Gastroesophageal sphincter (tissue), 4 donors: Measurements from ENCODE around the gene FAM181B. TPM values are rescaled to one million over a fixed set of nuclear protein-coding genes. Genes with fewer than 3 reads are reported as not detected.
A peak's percentile ranks its signal among the peaks of the same experiment; 100 is the strongest.

Experiments used
- ATAC-seq: fragments of 150-250 bp; one replicate; pipeline ENCODE4 v1.9.1; 2016; ENCODE audit warnings: mild to moderate bottlenecking, moderate library complexity
- H3K27ac ChIP-seq, 4 donors: fragments of 200-600 bp; sonication (generic) in 3 of 4; 1 replicate in 3 of 4; 2 replicates in 1 of 4; pipeline ENCODE4 v1.5.1; 2016 to 2019
- H3K27me3 ChIP-seq: fragments of 200-600 bp; sonication (generic); one replicate; pipeline ENCODE4 v1.5.1; 2019
- H3K36me3 ChIP-seq, 2 donors: fragments of 200-600 bp; sonication (generic); one replicate each; pipeline ENCODE4 v1.5.1; 2019; ENCODE audit warnings: control low read depth in 1 of 2
- H3K4me1 ChIP-seq, 3 donors: fragments of 200-600 bp; sonication (generic); 1 replicate in 2 of 3; 2 replicates in 1 of 3; pipeline ENCODE4 v1.5.1; 2016 to 2019; ENCODE audit warnings: control low read depth in 2 of 3
- H3K4me3 ChIP-seq, 2 donors: fragments of 200-600 bp; sonication (generic); one replicate each; pipeline ENCODE4 v1.5.1; 2019; ENCODE audit warnings: mild to moderate bottlenecking in 1 of 2, moderate library complexity in 1 of 2
- H3K9me3 ChIP-seq, 3 donors: fragments of 200-600 bp; sonication (generic); one replicate each; pipeline ENCODE4 v1.5.1; 2017 to 2019; ENCODE audit warnings: control low read depth in 2 of 3
- CTCF ChIP-seq, 4 experiments: fragments of 200-600 bp in 2 of 4; fragments of 450-650 bp in 2 of 4; sonication (generic) in 1 of 4; IDR thresholded peaks; one replicate each; pipeline ENCODE4 v1.5.1; 2017 to 2019; ENCODE audit warnings: antibody characterized with exemption in 4 of 4, mild to moderate bottlenecking in 2 of 4, moderate library complexity in 2 of 4
- EP300 ChIP-seq: sonication (generic); formaldehyde crosslinking; IDR thresholded peaks from one replicate; pipeline ENCODE4 v1.6.1; 2017; ENCODE audit warnings: antibody characterized with exemption, mild to moderate bottlenecking
- POLR2A ChIP-seq, 2 donors: fragments of 450-650 bp; IDR thresholded peaks; one replicate each; pipeline ENCODE4 v1.6.1; 2017; ENCODE audit warnings: antibody characterized with exemption in 2 of 2, mild to moderate bottlenecking in 2 of 2, moderate library complexity in 1 of 2
- POLR2AphosphoS5 ChIP-seq: sonication (generic); formaldehyde crosslinking; IDR thresholded peaks from one replicate; pipeline ENCODE4 v1.6.1; 2017; ENCODE audit warnings: antibody characterized with exemption
- WGBS, 2 donors: methylation state at CpG; one replicate each; pipeline ENCODE4 v1.1.5; 2018; ENCODE audit warnings: low coverage in 1 of 2; 5-methylcytosine and 5-hydroxymethylcytosine counted together
- total RNA-seq, 4 donors: library from RNA; depleted of rRNA; stranded (reverse); fragments of >200 nt; gene quantifications; one replicate each; pipeline ENCODE4 v1.1.0, GENCODE V29; 2016

FAM181B gene
- total RNA-seq, 4 donors from 2014 or later: 0.81 to 1.9 (median 1.4) TPM

GRCh38 chr11:82734120-82734479 is 436 bp upstream of the FAM181B start:
- peak overlapping the region in 2 of 4 donors; percentile 69 to 75 for H3K27ac ChIP-seq
- 45 to 53% methylated on average over 4 to 8 of the region's 9 CpGs for WGBS, 2 donors
- no peak for ATAC-seq

GRCh38 chr11:82732734-82733443 is 775 bp downstream of the FAM181B start:
- peaks cover 0 to 19% (median 0%) of the 10 kb centered on the region in 3 donors for H3K4me1 ChIP-seq
- no peak for TF ChIP-seq POLR2AphosphoS5
- TF ChIP-seq POLR2A (IDR thresholded peaks at IDR 0.05): no peak
- TF ChIP-seq EP300: no peak
- no peak for TF ChIP-seq CTCF (IDR thresholded peaks at IDR 0.05)
- H3K36me3 ChIP-seq: no peaks in the 10 kb centered on the region
- H3K9me3 ChIP-seq: no peaks in the 10 kb centered on the region
- no CpG with 5 or more reads among the region's 93 CpGs for WGBS, 2 donors
- H3K27me3 ChIP-seq: peaks cover 57% of the 10 kb centered on the region
- H3K27ac ChIP-seq: peak overlapping the region in 3 of 4 donors; percentile 69 to 75 (median 73)
- H3K4me3 ChIP-seq: peak overlapping the region; percentile 29 to 63
- peak; percentile 46 for ATAC-seq

More at GRCh38 chr11:82734120-82734479, 436 bp upstream of the FAM181B start:
- TF ChIP-seq POLR2A (IDR thresholded peaks at IDR 0.05) (no peak), EP300 (no peak), POLR2AphosphoS5 (no peak), CTCF (IDR thresholded peaks at IDR 0.05) (no peak)
- Histone ChIP-seq H3K4me1 (peaks cover 0 to 19% (median 0%) of the 10 kb centered on the region in 3 donors), H3K4me3 (peak overlapping the region in 1 of 2 donors; percentile 63), H3K9me3 (no peaks in the 10 kb centered on the region), H3K36me3 (no peaks in the 10 kb centered on the region), H3K27me3 (peaks cover 46% of the 10 kb centered on the region)

- 25% methylated on average over 11 of the region's 37 CpGs; no CpG with 5 or more reads in 1 of the 2 donors for WGBS, 2 donors
- Histone ChIP-seq H3K27ac (peak overlapping the region in 3 of 4 donors; percentile 69 to 75 (median 73)), H3K4me1 (peaks cover 0 to 19% (median 0%) of the 10 kb centered on the region in 3 donors), H3K4me3 (peak overlapping the region; percentile 29 to 63), H3K27me3 (peaks cover 62% of the 10 kb centered on the region), H3K9me3 (no peaks in the 10 kb centered on the region), H3K36me3 (no peaks in the 10 kb centered on the region)
- ATAC-seq: no peak
- TF ChIP-seq POLR2AphosphoS5: no peak
- no peak for TF ChIP-seq EP300
- TF ChIP-seq POLR2A (IDR thresholded peaks at IDR 0.05): no peak
- no peak for TF ChIP-seq CTCF (IDR thresholded peaks at IDR 0.05)
Observed at GRCh38 chr11:82732348-82732733, 1.3 kb downstream of the FAM181B start.

- H3K4me3 ChIP-seq: peak overlapping the region in 1 of 2 donors; percentile 63
- H3K4me1 ChIP-seq: peaks cover 0 to 19% (median 0%) of the 10 kb centered on the region in 3 donors
- no peak for ATAC-seq
- TF ChIP-seq EP300 (no peak), POLR2A (IDR thresholded peaks at IDR 0.05) (no peak), POLR2AphosphoS5 (no peak), CTCF (IDR thresholded peaks at IDR 0.05) (no peak)
- peaks cover 62% of the 10 kb centered on the region for H3K27me3 ChIP-seq
- H3K9me3 ChIP-seq: no peaks in the 10 kb centered on the region
- WGBS, 2 donors: 42 to 58% methylated on average over 6 to 11 of the region's 11 CpGs
- no peaks in the 10 kb centered on the region for H3K36me3 ChIP-seq
- H3K27ac ChIP-seq: peak overlapping the region in 1 of 4 donors; percentile 24
Observed at GRCh38 chr11:82731691-82732277, 1.9 kb downstream of the FAM181B start.
